Left lung (tissue), 10 donors: ENCODE measurements around the gene PARP3. TPM values are rescaled to one million over a fixed set of nuclear protein-coding genes. Genes with fewer than 3 reads are reported as not detected.
A peak's percentile ranks its signal among the peaks of the same experiment; 100 is the strongest.

Source experiments
- ATAC-seq: fragments of 200-7000 bp; cut with Tn5 transposase; one replicate; pipeline ENCODE4 v1.9.1; 2020; ENCODE audit warnings: moderate library complexity
- DNase-seq, 4 donors: peaks; one replicate each; pipeline ENCODE4 v3.0.0-alpha.2; 2013 to 2020
- H3K27ac ChIP-seq, 2 donors: fragments of 200-600 bp; sonication (generic) in 1 of 2; one replicate each; pipeline versions ENCODE4 v1.5.0 to v1.8.0; 2020 to 2021
- H3K27me3 ChIP-seq, 2 donors: fragments of 200-600 bp; sonication (generic) in 1 of 2; one replicate each; pipeline versions ENCODE4 v1.5.0 to v1.8.0; 2020 to 2021
- H3K36me3 ChIP-seq, 2 donors: fragments of 200-600 bp; sonication (generic) in 1 of 2; one replicate each; pipeline versions ENCODE4 v1.5.0 to v1.8.0; 2020 to 2021
- H3K4me1 ChIP-seq, 2 donors: fragments of 200-600 bp; one replicate each; pipeline ENCODE4 v1.8.0; 2021
- H3K4me3 ChIP-seq, 2 donors: fragments of 200-600 bp; sonication (generic) in 1 of 2; one replicate each; pipeline versions ENCODE4 v1.5.0 to v1.8.0; 2020 to 2021; ENCODE audit warnings: mild to moderate bottlenecking in 1 of 2
- H3K9me3 ChIP-seq, 2 donors: fragments of 200-600 bp; sonication (generic) in 1 of 2; one replicate each; pipeline versions ENCODE4 v1.5.0 to v1.8.0; 2020 to 2021
- intact Hi-C, 2 donors: fragments of 100-400 bp; cut with DNase I; formaldehyde crosslinking; loops; one replicate each; pipeline versions ENCODE4 v1.11.2 to v1.14.2; 2022
- polyA plus RNA-seq, 6 donors: library from polyadenylated mRNA; unstranded; fragments of 120-200 nt; gene quantifications; one replicate each; pipeline ENCODE4 v1.2.1, GENCODE V29; 2013; ENCODE audit not compliant: insufficient read length in 6 of 6
- total RNA-seq, 2 donors: library from RNA; stranded (reverse); fragmentation: NEBNext Ultra II Directional; extraction: Animal tissue kit (Norgen Biotek cat#: 25700); gene quantifications; one replicate each; pipeline ENCODE4 v1.2.1, GENCODE V29; 2021
- TF ChIP-seq, protein P1 (sequence below), 2 donors: fragments of 200-600 bp; sonication (generic) in 1 of 2; IDR thresholded peaks; one replicate each; pipeline versions ENCODE4 v1.5.0 to v1.8.0; 2021; ENCODE audit warnings: antibody characterized with exemption in 2 of 2
- donor health status: DM: no; HTN: yes; CAD: no.
- donor health status: DM: no; HTN: no; CAD: no.

PARP3 gene
- total and polyA plus RNA-seq, 8 donors: 16.5 to 24.1 (median 20.3) TPM

DNA sequence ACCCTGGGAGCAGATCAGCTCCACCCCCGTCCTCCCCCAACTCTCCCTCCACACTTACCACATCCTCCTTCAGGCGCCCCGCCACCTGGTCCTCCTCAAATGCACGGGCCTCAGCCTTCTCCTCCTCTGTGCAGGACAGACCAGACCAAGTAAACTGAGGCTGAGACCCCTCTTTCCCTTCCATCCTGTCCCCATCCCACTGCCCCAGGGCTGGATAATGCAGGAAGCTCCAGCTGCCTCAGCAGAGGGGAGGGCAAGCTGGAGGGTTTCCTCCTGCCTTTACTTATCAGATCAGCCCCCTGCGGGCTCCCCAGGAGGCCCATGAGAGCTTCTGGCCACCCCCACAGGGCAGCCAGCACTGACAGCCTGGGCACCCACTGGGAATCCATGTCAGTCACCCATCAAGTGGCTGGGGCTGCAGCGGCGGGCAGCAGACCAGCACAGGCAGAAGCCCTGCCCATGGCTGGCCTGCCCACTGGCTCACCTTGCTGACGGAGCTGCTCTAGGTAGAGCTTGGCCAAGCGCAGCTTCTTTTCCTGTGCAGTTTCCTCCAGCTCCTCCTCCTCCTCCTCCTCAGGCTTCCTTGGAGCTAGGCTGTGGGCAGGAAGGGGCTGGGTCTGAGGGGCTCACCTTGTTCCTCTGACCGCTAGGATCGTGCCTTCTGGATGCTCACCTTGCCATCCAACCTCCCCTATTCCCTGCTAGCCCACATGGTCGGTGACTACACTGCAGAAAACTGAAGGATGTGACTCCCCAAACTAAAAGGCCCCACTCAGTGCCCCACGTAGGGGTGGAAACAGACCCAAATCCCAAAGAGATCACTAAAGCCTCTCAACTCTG lies 4.3 kb upstream of the PARP3 start:
- no peaks in the 10 kb centered on the region for H3K27me3 ChIP-seq
- intact Hi-C loops: no loop called here
- H3K36me3 ChIP-seq: peaks cover 0 to 59% of the 10 kb centered on the region in 2 donors
- DNase-seq: no peak
- H3K9me3 ChIP-seq: no peaks in the 10 kb centered on the region
- TF ChIP-seq, protein P1, sequence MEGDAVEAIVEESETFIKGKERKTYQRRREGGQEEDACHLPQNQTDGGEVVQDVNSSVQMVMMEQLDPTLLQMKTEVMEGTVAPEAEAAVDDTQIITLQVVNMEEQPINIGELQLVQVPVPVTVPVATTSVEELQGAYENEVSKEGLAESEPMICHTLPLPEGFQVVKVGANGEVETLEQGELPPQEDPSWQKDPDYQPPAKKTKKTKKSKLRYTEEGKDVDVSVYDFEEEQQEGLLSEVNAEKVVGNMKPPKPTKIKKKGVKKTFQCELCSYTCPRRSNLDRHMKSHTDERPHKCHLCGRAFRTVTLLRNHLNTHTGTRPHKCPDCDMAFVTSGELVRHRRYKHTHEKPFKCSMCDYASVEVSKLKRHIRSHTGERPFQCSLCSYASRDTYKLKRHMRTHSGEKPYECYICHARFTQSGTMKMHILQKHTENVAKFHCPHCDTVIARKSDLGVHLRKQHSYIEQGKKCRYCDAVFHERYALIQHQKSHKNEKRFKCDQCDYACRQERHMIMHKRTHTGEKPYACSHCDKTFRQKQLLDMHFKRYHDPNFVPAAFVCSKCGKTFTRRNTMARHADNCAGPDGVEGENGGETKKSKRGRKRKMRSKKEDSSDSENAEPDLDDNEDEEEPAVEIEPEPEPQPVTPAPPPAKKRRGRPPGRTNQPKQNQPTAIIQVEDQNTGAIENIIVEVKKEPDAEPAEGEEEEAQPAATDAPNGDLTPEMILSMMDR (IDR thresholded peaks at IDR 0.05): no peak
- no peak for ATAC-seq
- no peak overlapping the region for H3K4me3 ChIP-seq
- no peak overlapping the region for H3K27ac ChIP-seq
- peaks cover 6 to 33% of the 10 kb centered on the region in 2 donors for H3K4me1 ChIP-seq

- ATAC-seq (no peak), DNase-seq (no peak)
- Histone ChIP-seq H3K4me3 (no peak overlapping the region), H3K27ac (no peak overlapping the region), H3K36me3 (peaks cover 0 to 49% of the 10 kb centered on the region in 2 donors), H3K4me1 (peaks cover 11 to 41% of the 10 kb centered on the region in 2 donors), H3K27me3 (no peaks in the 10 kb centered on the region), H3K9me3 (no peaks in the 10 kb centered on the region)
- TF ChIP-seq, protein P1 (IDR thresholded peaks at IDR 0.05): no peak
- intact Hi-C loops: no loop called here
These were observed 3.3 kb upstream of the PARP3 start for GRCh38 chr3:51938780-51939425.

- Histone ChIP-seq H3K27ac (peak overlapping the region in 1 of 2 donors; percentile 88), H3K4me1 (peaks cover 11 to 41% of the 10 kb centered on the region in 2 donors), H3K4me3 (peak overlapping the region; percentile 63 to 86), H3K36me3 (peaks cover 0 to 37% of the 10 kb centered on the region in 2 donors), H3K27me3 (no peaks in the 10 kb centered on the region), H3K9me3 (no peaks in the 10 kb centered on the region)
- TF ChIP-seq, protein P1 (IDR thresholded peaks at IDR 0.05): no peak
- no peak for DNase-seq
- ATAC-seq: no peak
- intact Hi-C loops: no loop called here
These were observed 1.3 kb upstream of the PARP3 start for GRCh38 chr3:51940648-51941462.

- DNase-seq (no peak), ATAC-seq (no peak)
- intact Hi-C loops: no loop called here
- peaks cover 0 to 31% of the 10 kb centered on the region in 2 donors for H3K36me3 ChIP-seq
- H3K4me1 ChIP-seq: peaks cover 11 to 41% of the 10 kb centered on the region in 2 donors
- H3K9me3 ChIP-seq: no peaks in the 10 kb centered on the region
- peak overlapping the region; percentile 5 to 88 for H3K27ac ChIP-seq
- peak overlapping the region; percentile 63 to 86 for H3K4me3 ChIP-seq
- H3K27me3 ChIP-seq: no peaks in the 10 kb centered on the region
- TF ChIP-seq, protein P1 (IDR thresholded peaks at IDR 0.05): no peak
These were observed 733 bp upstream of the PARP3 start for GRCh38 chr3:51941463-51941797.
